SK-N-MC (cell line): ENCODE measurements around the gene ZNF646.

Experiments used
- DNase-seq: peaks from one replicate; pipeline ENCODE4 v3.0.0-alpha.2; 2011; ENCODE audit warnings: low read depth, low spot score
- H3K27ac ChIP-seq: fragments of 200-600 bp; sonication (generic); 2 replicates; pipeline ENCODE4 v1.5.1; 2016; ENCODE audit warnings: mixed run types
- H3K36me3 ChIP-seq: fragments of 200-600 bp; sonication (generic); 2 replicates; pipeline ENCODE4 v1.6.1; 2017; ENCODE audit warnings: antibody characterized with exemption, low read length, mixed read lengths; ENCODE audit not compliant: insufficient read depth
- H3K4me3 ChIP-seq: fragments of 200-600 bp; sonication (generic); 2 replicates; pipeline ENCODE4 v1.5.1; 2016
- H3K9ac ChIP-seq: fragments of 200-600 bp; sonication (generic); 2 replicates; pipeline ENCODE4 v1.8.0; 2017; ENCODE audit warnings: mixed run types, mixed read lengths; ENCODE audit not compliant: insufficient read length
- H3K9me3 ChIP-seq: fragments of 200-600 bp; sonication (generic); 2 replicates; pipeline ENCODE4 v1.6.1; 2017; ENCODE audit warnings: low read depth, mild to moderate bottlenecking, antibody characterized with exemption, low read length, moderate library complexity, mixed read lengths
- EZH2 ChIP-seq: fragments of 200-600 bp; sonication (generic); IDR thresholded peaks from one replicate; pipeline ENCODE4 v1.6.1; 2017; ENCODE audit warnings: antibody characterized with exemption
- FOXP2 ChIP-seq: optimal IDR thresholded peaks from 2 replicates; pipeline ENCODE3; 2011; ENCODE audit warnings: mild to moderate bottlenecking, moderate library complexity; ENCODE audit not compliant: insufficient read depth; ENCODE audit errors: extremely low read length, control extremely low read depth
- POLR2AphosphoS5 ChIP-seq: IDR thresholded peaks from 2 replicates; pipeline ENCODE4 v1.6.1; 2012; ENCODE audit warnings: mild to moderate bottlenecking, low read depth, low read length, borderline replicate concordance

Gene ZNF646

DNA sequence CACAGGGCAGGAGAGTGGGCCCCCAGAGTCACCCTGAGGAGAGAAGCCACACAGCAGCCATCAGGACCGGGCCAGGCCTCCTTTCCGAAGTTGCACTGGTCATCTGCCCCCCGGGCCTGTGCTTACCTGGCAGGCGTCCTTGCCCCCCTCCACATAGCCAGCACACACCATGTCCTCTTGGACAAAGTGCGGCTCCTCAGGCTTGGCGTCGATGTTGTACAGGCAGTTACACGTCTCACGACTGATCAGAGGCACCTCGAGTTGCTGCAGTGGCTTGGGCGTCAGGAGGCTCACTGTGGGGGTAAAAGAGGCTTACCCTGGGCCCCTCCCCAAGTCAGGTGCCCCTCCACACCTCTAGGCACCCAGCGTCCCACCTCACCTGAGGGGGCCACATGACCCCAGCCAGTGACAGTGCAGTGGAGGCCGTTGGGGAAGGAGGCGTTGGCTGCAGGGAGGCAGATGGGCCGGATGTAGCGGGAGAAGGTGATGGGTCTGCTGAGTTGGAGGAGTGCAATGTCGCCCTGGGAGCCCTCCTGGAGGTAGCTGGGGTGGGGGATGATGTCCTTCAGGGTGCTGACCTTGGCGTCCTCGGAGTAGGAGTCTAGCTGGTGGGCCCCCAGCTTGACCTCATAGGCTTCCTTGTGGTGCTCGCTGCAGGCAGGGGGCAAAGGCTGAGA lies 58.2 kb downstream of the ZNF646 start:
- no peak overlapping the region for H3K27ac ChIP-seq
- no peak for DNase-seq
- no peaks in the 10 kb centered on the region for H3K9me3 ChIP-seq
- H3K36me3 ChIP-seq: no peaks in the 10 kb centered on the region
- TF ChIP-seq EZH2 (no peak), POLR2AphosphoS5 (no peak), FOXP2 (no peak)
- no peak overlapping the region for H3K4me3 ChIP-seq
- H3K9ac ChIP-seq: no peak overlapping the region

DNA sequence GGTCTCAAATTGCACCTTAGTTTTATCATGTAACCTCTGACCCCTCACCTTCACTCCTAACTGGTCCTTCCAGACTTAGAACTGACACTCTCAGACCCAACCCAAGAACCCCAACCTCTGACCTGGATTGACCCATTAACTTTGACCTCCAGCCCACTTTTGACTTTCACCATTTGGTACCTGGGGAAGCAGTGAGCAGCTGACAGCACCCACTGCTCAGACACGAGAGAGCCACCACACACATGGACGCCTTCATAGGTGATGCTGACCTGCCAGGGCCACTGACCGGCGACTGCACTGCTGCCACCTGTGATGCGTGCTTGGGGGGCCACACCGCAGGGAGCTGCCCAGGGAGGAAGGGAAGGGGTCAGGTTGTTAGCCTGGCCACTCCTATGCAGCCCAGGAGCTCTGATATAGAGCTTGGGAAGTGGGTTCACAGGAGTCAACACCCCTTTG lies 58.9 kb downstream of the ZNF646 start:
- no peak for DNase-seq
- H3K9me3 ChIP-seq: no peaks in the 10 kb centered on the region
- TF ChIP-seq EZH2 (no peak), FOXP2 (no peak), POLR2AphosphoS5 (no peak)
- H3K27ac ChIP-seq: no peak overlapping the region
- no peak overlapping the region for H3K9ac ChIP-seq
- no peaks in the 10 kb centered on the region for H3K36me3 ChIP-seq
- no peak overlapping the region for H3K4me3 ChIP-seq
